WTC11 (cell line): ENCODE measurements around the gene RNF31. TPM values are rescaled to one million over a fixed set of nuclear protein-coding genes. Genes with fewer than 3 reads are reported as not detected.

Experiments
- ATAC-seq: fragments of 200-7000 bp; cut with Tn5 transposase; 2 replicates; pipeline ENCODE4 v1.10.0; 2021; ENCODE audit warnings: mild to moderate bottlenecking, moderate library complexity
- CTCF ChIA-PET: fragments of 300-600 bp; sonication (Branson Sonifier 250); formaldehyde crosslinking; loops from one replicate; lab custom pipeline; 2021; ENCODE audit warnings: antibody characterized with exemption; lab: Charles Lee
- POLR2A ChIA-PET: fragments of 350-600 bp; sonication (Branson Sonifier 250); formaldehyde crosslinking; loops from one replicate; lab custom pipeline; 2021; ENCODE audit warnings: antibody characterized with exemption; lab: Charles Lee
- DNase-seq: peaks from one replicate; pipeline ENCODE4 v3.0.0; 2021; ENCODE audit warnings: low spot score
- H3K27ac Mint-ChIP-seq: 2 replicates; pipeline ENCODE4 v1.8.0; 2021; ENCODE audit warnings: mixed read lengths
- H3K27me3 Mint-ChIP-seq: 2 replicates; pipeline ENCODE4 v1.8.0; 2021; ENCODE audit warnings: low read depth, mild to moderate bottlenecking, moderate library complexity, mixed read lengths
- H3K36me3 Mint-ChIP-seq: 2 replicates; pipeline ENCODE4 v1.8.0; 2021; ENCODE audit warnings: mixed read lengths
- H3K4me1 Mint-ChIP-seq: 2 replicates; pipeline ENCODE4 v1.8.0; 2022; ENCODE audit warnings: mixed read lengths
- H3K4me3 Mint-ChIP-seq: 2 replicates; pipeline ENCODE4 v1.8.0; 2021; ENCODE audit warnings: mild to moderate bottlenecking, moderate library complexity, mixed read lengths
- H3K9me3 Mint-ChIP-seq: 2 replicates; pipeline ENCODE4 v1.8.0; 2021; ENCODE audit warnings: mixed read lengths
- EMX1 ChIP-seq: fragments of 250-450 bp; sonication (Bioruptor Pico); IDR thresholded peaks from 2 replicates; pipeline ENCODE4 v1.8.0; 2021; ENCODE audit warnings: mild to moderate bottlenecking
- FOXJ3 ChIP-seq: sonication (generic); formaldehyde crosslinking; IDR thresholded peaks from 2 replicates; pipeline ENCODE4 v1.9.0; 2021; ENCODE audit warnings: missing genetic modification reagents, mild to moderate bottlenecking, borderline replicate concordance
- GABPB1 ChIP-seq: sonication (generic); formaldehyde crosslinking; IDR thresholded peaks from 2 replicates; pipeline ENCODE4 v1.8.1; 2023; ENCODE audit warnings: mild to moderate bottlenecking, missing genetic modification reagents
- HMGA2 ChIP-seq: fragments of 250-450 bp; sonication (Bioruptor Pico); IDR thresholded peaks from 2 replicates; pipeline ENCODE4 v1.4.0; 2021; ENCODE audit warnings: mild to moderate bottlenecking, moderate library complexity
- IRF2 ChIP-seq: sonication (generic); formaldehyde crosslinking; IDR thresholded peaks from 2 replicates; pipeline ENCODE4 v1.8.0; 2022; ENCODE audit warnings: low read depth, missing genetic modification reagents, borderline replicate concordance
- RELA ChIP-seq: sonication (generic); formaldehyde crosslinking; IDR thresholded peaks from 2 replicates; pipeline ENCODE4 v1.8.1; 2022; ENCODE audit warnings: missing genetic modification reagents, mild to moderate bottlenecking, borderline replicate concordance
- TEAD4 ChIP-seq: sonication (generic); formaldehyde crosslinking; IDR thresholded peaks from 2 replicates; pipeline ENCODE4 v1.8.0; 2022; ENCODE audit warnings: mild to moderate bottlenecking, missing genetic modification reagents
- ZNF138 ChIP-seq: sonication (generic); formaldehyde crosslinking; conservative IDR thresholded peaks from 2 replicates; pipeline ENCODE4 v1.8.1; 2022; ENCODE audit warnings: mild to moderate bottlenecking, moderate library complexity, missing genetic modification reagents
- ZNF219 ChIP-seq: sonication (generic); formaldehyde crosslinking; IDR thresholded peaks from 2 replicates; pipeline ENCODE4 v1.8.0; 2023; ENCODE audit warnings: missing genetic modification reagents, mild to moderate bottlenecking, borderline replicate concordance
- ZNF317 ChIP-seq: sonication (generic); formaldehyde crosslinking; IDR thresholded peaks from 2 replicates; pipeline ENCODE4 v1.8.1; 2023; ENCODE audit warnings: low read depth, mild to moderate bottlenecking, moderate library complexity, missing genetic modification reagents, borderline replicate concordance
- ZNF396 ChIP-seq: fragments of 250-450 bp; sonication (Bioruptor Pico); IDR thresholded peaks from 2 replicates; pipeline ENCODE4 v1.8.0; 2021; ENCODE audit warnings: mild to moderate bottlenecking, moderate library complexity, borderline replicate concordance
- ZNF416 ChIP-seq: fragments of 250-450 bp; sonication (Bioruptor Pico); IDR thresholded peaks from 2 replicates; pipeline ENCODE4 v1.9.0; 2021; ENCODE audit warnings: mild to moderate bottlenecking, inconsistent platforms
- total RNA-seq: library from RNA; stranded (reverse); gene quantifications from 3 replicates; pipeline ENCODE4 v1.2.3, GENCODE V29; 2021
- TF ChIP-seq, protein P1 (sequence below): fragments of 250-450 bp; sonication (Bioruptor Pico); IDR thresholded peaks from 2 replicates; pipeline ENCODE4 v1.9.0; 2021; ENCODE audit warnings: mild to moderate bottlenecking
- TF ChIP-seq, protein P2 (sequence below): sonication (generic); formaldehyde crosslinking; IDR thresholded peaks from 2 replicates; pipeline ENCODE4 v1.8.0; 2022; ENCODE audit warnings: mild to moderate bottlenecking, missing genetic modification reagents
- TF ChIP-seq, protein P3 (sequence below): sonication (generic); formaldehyde crosslinking; IDR thresholded peaks from 2 replicates; pipeline ENCODE4 v1.8.1; 2023; ENCODE audit warnings: mild to moderate bottlenecking, moderate library complexity, missing genetic modification reagents
- TF ChIP-seq, protein P4 (sequence below): fragments of 200-600 bp; IDR thresholded peaks from 2 replicates; pipeline ENCODE4 v1.8.0; 2022; ENCODE audit warnings: antibody characterized with exemption
- TF ChIP-seq, protein P5 (sequence below): sonication (generic); formaldehyde crosslinking; IDR thresholded peaks from 2 replicates; pipeline ENCODE4 v1.8.1; 2022; ENCODE audit warnings: mild to moderate bottlenecking, moderate library complexity, missing genetic modification reagents

Gene RNF31
- total RNA-seq, 1 experiment from 2014 or later: 86.2 TPM

DNA sequence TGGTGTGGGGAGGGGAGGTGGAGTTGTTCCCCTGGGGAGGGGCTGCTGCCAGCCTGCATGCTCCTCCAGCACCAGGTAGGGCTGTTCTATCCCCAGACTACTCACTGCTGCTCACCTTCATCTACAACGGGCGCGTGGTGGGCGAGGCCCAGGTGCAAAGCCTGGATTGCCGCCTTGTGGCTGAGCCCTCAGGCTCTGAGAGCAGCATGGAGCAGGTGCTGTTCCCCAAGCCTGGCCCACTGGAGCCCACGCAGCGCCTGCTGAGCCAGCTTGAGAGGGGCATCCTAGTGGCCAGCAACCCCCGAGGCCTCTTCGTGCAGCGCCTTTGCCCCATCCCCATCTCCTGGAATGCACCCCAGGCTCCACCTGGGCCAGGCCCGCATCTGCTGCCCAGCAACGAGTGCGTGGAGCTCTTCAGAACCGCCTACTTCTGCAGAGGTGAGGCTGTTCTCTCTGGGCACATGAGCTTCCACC, 17.3 kb downstream of the RNF31 start (continued):
- TF ChIP-seq ZNF138 (CRISPR knock-in tag): no peak
- no peak for TF ChIP-seq FOXJ3
- TF ChIP-seq, protein P1, sequence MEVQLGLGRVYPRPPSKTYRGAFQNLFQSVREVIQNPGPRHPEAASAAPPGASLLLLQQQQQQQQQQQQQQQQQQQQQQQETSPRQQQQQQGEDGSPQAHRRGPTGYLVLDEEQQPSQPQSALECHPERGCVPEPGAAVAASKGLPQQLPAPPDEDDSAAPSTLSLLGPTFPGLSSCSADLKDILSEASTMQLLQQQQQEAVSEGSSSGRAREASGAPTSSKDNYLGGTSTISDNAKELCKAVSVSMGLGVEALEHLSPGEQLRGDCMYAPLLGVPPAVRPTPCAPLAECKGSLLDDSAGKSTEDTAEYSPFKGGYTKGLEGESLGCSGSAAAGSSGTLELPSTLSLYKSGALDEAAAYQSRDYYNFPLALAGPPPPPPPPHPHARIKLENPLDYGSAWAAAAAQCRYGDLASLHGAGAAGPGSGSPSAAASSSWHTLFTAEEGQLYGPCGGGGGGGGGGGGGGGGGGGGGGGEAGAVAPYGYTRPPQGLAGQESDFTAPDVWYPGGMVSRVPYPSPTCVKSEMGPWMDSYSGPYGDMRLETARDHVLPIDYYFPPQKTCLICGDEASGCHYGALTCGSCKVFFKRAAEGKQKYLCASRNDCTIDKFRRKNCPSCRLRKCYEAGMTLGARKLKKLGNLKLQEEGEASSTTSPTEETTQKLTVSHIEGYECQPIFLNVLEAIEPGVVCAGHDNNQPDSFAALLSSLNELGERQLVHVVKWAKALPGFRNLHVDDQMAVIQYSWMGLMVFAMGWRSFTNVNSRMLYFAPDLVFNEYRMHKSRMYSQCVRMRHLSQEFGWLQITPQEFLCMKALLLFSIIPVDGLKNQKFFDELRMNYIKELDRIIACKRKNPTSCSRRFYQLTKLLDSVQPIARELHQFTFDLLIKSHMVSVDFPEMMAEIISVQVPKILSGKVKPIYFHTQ (CRISPR knock-in tag): no peak
- no peak for TF ChIP-seq RELA (CRISPR knock-in tag)
- TF ChIP-seq, protein P2, sequence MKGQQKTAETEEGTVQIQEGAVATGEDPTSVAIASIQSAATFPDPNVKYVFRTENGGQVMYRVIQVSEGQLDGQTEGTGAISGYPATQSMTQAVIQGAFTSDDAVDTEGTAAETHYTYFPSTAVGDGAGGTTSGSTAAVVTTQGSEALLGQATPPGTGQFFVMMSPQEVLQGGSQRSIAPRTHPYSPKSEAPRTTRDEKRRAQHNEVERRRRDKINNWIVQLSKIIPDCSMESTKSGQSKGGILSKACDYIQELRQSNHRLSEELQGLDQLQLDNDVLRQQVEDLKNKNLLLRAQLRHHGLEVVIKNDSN (CRISPR knock-in tag): no peak
- no peak for TF ChIP-seq ZNF317 (CRISPR knock-in tag)
- no peak for TF ChIP-seq EMX1

DNA sequence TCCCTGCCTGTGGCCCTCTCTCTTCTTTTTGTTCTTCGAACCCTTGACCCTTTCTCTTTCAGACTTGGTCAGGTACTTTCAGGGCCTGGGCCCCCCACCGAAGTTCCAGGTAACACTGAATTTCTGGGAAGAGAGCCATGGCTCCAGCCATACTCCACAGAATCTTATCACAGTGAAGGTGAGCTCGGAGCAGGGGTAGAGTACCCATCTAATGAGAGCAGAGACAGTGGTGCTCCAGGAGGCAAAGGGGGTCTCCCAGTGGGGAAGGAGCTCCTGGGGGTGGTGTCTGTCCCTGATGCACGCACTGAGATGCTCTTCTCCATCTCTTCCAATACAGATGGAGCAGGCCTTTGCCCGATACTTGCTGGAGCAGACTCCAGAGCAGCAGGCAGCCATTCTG, 18.5 kb downstream of the RNF31 start:
- POLR2A ChIA-PET: no interaction called here
- TF ChIP-seq, protein P3, sequence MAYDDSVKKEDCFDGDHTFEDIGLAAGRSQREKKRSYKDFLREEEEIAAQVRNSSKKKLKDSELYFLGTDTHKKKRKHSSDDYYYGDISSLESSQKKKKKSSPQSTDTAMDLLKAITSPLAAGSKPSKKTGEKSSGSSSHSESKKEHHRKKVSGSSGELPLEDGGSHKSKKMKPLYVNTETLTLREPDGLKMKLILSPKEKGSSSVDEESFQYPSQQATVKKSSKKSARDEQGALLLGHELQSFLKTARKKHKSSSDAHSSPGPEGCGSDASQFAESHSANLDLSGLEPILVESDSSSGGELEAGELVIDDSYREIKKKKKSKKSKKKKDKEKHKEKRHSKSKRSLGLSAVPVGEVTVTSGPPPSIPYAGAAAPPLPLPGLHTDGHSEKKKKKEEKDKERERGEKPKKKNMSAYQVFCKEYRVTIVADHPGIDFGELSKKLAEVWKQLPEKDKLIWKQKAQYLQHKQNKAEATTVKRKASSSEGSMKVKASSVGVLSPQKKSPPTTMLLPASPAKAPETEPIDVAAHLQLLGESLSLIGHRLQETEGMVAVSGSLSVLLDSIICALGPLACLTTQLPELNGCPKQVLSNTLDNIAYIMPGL (CRISPR knock-in tag): no peak
- TF ChIP-seq HMGA2 (no peak), ZNF396 (CRISPR knock-in tag) (no peak), TEAD4 (CRISPR knock-in tag) (no peak), IRF2 (no peak), ZNF416 (no peak)
- TF ChIP-seq, protein P4, sequence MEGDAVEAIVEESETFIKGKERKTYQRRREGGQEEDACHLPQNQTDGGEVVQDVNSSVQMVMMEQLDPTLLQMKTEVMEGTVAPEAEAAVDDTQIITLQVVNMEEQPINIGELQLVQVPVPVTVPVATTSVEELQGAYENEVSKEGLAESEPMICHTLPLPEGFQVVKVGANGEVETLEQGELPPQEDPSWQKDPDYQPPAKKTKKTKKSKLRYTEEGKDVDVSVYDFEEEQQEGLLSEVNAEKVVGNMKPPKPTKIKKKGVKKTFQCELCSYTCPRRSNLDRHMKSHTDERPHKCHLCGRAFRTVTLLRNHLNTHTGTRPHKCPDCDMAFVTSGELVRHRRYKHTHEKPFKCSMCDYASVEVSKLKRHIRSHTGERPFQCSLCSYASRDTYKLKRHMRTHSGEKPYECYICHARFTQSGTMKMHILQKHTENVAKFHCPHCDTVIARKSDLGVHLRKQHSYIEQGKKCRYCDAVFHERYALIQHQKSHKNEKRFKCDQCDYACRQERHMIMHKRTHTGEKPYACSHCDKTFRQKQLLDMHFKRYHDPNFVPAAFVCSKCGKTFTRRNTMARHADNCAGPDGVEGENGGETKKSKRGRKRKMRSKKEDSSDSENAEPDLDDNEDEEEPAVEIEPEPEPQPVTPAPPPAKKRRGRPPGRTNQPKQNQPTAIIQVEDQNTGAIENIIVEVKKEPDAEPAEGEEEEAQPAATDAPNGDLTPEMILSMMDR: no peak
- TF ChIP-seq, protein P5, sequence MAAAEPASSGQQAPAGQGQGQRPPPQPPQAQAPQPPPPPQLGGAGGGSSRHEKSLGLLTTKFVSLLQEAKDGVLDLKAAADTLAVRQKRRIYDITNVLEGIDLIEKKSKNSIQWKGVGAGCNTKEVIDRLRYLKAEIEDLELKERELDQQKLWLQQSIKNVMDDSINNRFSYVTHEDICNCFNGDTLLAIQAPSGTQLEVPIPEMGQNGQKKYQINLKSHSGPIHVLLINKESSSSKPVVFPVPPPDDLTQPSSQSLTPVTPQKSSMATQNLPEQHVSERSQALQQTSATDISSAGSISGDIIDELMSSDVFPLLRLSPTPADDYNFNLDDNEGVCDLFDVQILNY (CRISPR knock-in tag): no peak
- Mint-ChIP-seq H3K9me3 (no peaks in the 10 kb centered on the region), H3K36me3 (peaks cover 7% of the 10 kb centered on the region), H3K27me3 (no peaks in the 10 kb centered on the region; the same call in 1 of the 2 replicates), H3K27ac (no peak overlapping the region), H3K4me3 (no peak overlapping the region), H3K4me1 (peaks cover 11% of the 10 kb centered on the region)
- DNase-seq (no peak), ATAC-seq (no peak)
- CTCF ChIA-PET: no interaction called here

DNA sequence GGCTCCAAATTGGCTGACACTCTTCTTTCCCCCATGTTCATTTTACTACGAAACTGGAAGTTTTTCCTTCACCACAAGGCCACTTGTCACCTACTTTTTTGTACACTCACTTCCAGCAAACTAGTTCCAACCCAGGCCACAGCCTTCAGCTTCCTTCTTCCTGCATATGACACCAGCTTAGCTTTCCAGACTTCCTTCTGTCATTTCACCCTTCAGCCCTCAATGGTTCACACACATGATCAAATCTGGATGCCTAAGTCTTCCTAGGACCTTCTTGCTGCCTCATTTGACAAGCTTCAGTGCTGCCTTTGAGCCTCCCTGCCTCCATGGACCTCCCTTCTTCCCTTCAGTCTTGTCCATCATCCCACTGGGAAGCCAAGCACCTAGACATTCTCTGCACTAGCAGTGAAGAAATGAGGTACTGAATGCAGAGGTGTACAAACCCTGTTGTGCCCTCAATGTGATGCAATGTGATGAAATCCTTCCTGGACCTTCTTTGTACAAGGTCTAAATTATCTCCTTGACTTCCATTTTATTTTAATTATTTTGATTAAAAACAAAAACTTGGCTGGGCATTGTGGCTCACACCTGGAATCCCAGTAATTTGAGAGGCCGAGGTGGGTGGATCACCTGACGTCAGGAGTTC, 20.3 kb downstream of the RNF31 start:
- DNase-seq (no peak), ATAC-seq (no peak)
- Mint-ChIP-seq H3K4me3 (no peak overlapping the region), H3K9me3 (no peaks in the 10 kb centered on the region), H3K4me1 (peaks cover 4% of the 10 kb centered on the region), H3K27ac (no peak overlapping the region), H3K27me3 (no peaks in the 10 kb centered on the region; the same call in none of the 2 replicates), H3K36me3 (peaks cover 7% of the 10 kb centered on the region)
- TF ChIP-seq GABPB1 (peak; percentile 86), ZNF219 (no peak)
- POLR2A ChIA-PET: no interaction called here
- CTCF ChIA-PET: no interaction called here
